HG02852 (cell line): ENCODE data around the gene FRMD4A.

Experiments used
- ATAC-seq: cut with Tn5 transposase; IDR thresholded peaks from one replicate; pipeline ENCODE4 v1.9.1; 2021; ENCODE audit warnings: mild to moderate bottlenecking, moderate library complexity; ENCODE audit not compliant: unreplicated experiment

FRMD4A gene

DNA sequence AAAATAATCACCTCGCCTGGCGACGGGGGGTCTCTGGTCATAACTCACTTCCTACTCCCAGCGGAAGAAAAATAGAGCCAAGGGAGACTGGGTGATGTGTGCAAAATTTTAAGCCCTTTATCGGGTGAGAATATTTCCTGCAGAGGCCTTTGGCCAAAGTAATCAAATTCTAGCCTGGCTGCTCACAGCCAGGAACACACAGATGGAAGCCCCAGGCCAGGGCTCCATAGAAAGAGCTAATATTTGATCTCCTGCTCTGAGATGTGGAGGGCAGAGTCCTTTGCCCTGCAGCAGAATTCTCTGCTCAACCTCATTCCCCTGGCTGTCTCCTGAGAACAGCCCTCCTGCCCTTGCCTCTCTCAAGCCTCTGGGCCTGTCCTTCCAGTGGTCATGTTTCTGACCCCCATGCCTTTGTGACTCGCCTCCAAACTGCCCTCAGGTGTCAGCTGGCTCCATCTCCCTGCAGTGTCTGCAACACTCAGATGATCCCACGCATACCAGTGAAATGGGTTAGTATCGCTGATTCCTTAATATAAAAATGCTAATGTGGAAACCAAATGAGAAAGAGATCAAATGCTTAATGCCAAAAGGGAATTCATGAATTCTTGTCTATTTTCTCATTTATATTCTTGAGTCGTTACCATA lies 34.5 kb downstream of the FRMD4A start:
- no peak for ATAC-seq

DNA sequence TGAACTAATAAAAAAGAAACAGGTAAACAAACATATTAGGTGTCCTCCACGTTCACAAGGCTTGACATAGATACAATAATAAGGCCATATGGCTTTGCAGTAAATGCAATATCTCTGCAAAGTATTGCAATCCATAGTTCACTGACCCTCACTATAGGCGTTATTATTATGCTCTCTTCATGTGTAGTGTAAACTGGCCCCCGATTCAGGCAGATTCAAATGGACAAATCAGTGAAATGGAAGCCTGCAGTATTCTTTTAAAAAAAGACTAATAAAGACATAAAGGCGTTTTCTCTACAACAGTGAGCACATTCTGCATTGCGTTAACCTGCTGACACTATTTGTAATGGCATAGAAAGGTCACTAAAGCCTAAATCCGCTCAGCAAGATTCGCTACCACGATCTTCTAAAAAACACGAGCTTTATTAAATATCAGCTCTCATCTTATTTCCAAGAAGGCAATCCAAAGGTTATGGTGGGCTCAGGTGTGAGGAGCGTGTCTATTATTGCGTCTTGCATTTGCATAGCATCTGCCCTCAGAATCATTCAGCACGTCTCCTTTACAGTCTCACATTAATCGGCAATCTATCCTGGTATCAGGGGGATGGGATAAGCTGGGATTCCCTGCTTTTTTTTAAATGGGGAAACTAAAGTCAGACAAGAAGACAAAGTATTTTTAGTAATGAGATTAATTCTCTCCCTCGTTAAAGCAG lies 36.2 kb downstream of the FRMD4A start:
- no peak for ATAC-seq

DNA sequence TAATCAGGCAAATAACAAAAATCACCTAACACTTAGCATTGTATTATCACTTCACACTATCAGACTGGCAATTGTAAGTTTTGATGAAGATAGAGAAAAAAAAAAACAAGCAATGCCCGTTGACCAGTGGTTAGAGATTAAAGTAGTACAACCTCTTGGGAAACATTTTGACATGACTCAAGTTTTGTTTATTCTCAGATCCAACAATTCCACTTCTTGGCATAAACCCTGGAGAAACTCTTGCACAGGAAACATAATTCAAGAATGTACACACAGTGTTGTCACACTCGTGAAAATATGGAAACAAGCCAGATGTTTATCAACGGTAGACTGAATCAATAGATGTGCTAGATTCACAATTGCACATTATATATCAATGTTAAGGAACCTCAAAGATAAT lies 37.2 kb downstream of the FRMD4A start:
- no peak for ATAC-seq

DNA sequence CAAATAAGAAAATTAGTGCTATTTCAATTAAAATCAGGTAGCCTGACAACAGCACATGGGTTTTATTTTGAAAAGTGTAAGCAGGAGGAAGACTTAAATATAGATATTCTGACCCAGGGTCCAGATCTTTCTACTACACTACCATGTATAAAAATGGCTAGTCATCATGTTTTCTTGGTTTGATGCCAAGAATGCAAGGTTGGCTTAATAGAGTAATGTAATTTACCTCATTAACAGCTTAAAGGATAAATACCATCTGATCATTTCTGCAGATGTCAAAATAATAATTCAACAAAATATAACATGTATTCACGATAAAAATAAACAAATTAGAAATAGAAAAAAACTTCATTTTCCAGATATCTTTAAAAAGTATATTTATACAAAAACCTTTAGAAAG lies 39.4 kb downstream of the FRMD4A start:
- ATAC-seq = no peak

DNA sequence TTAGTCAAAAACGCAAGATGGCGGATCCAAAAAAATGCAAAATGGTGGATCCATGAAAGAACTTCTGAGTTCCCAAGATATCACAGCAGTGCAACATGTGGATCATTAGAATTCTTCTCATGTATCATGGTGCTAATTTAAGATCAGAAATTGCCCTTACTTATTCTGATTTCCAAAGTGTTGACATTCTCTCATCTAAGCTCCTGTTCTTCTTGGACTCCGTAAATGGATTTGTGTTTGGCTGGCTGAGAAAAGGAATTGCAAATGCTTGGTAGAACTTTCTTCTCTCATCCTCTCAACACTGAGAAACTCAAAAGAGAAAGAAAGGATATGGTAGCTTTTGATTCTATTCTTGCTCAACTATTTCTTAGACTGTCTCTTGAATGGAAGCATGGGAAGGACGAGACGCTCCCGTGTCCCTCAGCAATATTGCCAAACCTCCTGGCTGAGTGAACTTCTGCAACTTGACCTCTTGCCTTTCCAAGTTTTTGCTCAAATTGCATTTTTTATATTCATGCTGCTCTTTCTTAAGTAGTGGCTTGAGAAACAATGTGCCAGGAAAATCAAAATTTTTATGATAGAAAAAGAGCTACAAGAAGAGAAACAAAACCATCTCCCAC lies 44.7 kb downstream of the FRMD4A start:
- no peak for ATAC-seq

DNA sequence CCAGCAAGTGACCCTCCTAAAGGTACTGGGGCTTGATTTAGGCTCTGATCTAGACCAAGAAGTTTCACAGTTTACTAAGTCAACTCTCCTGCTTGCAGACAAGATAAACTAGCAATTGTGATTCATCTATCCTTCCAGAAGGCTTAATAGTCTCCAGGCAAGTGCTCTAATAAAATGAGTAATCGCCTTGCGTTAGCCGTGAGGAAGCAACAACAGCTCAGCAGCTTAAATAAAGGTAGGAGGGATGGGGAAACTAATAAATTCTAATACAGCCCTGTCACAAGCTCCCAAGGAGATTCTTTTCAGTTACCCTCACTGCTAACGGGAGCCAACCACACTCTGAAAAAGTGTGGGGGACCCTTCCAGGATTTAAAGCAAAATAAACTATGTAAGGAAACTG lies 48.4 kb downstream of the FRMD4A start:
- no peak for ATAC-seq

DNA sequence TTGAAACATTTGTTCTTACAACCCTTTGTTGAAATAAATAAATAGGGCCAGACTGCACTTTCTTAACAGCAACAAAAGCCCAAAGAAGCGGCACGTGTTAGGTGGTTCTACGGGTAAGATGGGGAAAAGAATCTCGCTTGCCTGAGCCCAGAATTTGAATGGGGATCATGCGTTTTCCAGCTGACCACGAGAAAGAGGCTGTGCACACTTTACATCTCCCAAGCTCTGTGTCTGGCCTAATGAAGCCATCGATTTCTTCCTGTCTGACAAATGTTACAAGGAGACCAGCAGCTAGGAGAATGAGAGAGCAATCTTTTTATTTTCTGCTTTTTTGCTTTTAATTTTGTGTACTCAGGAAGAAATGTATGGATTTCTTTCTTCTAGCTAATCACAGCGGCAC lies 52.2 kb downstream of the FRMD4A start:
- no peak for ATAC-seq

DNA sequence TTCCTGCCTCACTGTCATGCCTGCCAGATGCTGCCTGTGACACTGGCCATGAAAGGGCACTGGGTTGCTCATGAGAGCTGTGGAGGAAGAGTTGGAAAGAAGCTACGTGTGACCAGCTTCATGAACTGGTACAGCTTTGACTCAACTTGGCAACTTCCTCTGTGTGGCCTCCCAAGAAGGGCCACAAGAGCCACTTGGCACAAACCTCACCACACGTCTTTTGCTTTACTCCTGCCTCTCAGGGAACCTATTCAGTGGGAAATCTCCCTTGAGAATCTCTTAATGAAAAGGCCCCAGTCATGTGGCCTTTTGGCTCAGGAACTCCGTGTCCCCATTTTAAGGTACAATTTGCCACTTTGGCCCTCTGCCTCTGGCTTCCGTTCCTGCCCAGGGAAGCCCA lies 54.5 kb downstream of the FRMD4A start:
- ATAC-seq = no peak

DNA sequence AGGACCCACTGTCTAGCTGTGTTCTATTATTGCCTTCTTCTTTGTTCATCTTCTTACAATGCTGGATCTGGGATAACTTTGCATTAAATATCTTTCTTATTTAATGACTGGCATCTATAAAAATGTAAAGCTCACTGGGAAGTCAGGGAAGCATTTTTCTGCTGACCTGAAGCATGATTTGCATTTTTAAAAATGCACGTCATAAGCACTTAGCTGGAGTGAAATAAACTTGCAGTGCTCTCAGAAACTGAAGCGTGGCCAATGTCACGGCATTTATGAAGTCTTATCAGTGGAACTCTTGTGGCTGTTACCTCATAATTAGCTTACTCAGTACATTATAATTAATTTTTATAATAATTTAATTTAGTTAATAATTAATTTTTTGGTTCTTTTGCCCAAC lies 59.1 kb downstream of the FRMD4A start:
- no peak for ATAC-seq

DNA sequence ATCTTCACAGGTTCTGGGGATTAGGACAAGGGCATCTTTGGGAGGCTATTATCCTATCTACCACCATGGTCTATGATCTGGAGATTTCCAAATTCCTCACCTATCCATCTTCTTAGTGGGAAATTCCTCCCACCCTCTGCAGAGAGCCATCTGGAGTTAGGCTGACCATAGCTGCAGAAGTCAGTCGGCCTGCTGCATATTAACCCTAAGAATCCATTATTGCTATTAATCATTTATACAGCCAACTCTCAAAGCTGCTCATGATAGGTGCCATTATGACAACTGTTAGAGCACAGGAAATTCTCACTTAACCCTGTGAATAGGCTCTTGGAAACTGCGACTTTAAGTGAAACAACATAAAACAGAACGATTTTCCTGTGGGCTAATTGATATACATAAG lies 60.4 kb downstream of the FRMD4A start:
- no peak for ATAC-seq

DNA sequence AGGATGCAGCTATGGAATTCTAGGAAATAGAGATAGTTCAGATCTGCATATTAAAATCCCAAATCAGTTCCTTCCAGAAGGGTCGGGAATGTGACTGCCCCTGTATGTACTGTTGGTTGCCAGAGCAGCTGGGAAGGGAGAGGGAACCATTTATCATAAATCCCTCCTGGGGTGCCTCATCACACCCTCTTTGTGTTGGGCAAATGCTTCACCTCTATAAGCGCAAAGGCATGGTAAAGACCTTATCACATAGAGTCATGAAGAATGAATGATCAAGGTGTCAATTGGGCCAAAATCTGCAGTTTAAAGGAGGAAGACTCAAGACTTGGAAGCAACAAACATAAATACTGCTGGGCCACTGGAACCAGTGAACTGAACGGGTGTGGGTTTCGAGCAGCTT lies 65.0 kb downstream of the FRMD4A start:
- ATAC-seq = no peak

DNA sequence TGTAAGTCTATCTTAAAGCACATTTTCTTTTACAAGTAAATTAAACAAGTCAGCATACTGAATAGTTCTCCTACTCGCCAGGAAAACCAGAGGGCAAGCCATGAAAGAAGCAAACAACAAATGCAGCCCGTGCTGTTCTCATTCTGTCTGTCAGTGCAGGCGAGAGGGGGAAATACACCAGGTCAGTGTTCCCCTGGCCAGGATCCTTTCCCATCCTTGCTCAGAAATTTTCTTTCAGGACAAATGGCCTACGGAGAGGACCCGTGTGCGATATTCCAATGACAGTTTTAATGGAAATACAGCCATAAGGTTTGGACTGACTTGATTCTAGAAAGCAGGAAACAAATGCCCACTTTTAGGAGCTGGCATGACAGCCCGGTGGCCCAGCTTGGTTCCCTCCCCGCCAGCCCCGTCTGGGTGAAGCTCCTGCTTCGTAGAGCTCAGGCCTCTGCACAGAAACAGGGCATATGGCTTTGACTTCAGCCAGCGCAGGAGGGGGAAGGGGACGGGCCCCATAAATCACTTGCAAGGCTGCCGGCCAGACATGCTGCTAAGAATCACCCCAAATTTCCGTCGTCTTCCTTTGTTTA lies 67.8 kb downstream of the FRMD4A start:
- no peak for ATAC-seq

DNA sequence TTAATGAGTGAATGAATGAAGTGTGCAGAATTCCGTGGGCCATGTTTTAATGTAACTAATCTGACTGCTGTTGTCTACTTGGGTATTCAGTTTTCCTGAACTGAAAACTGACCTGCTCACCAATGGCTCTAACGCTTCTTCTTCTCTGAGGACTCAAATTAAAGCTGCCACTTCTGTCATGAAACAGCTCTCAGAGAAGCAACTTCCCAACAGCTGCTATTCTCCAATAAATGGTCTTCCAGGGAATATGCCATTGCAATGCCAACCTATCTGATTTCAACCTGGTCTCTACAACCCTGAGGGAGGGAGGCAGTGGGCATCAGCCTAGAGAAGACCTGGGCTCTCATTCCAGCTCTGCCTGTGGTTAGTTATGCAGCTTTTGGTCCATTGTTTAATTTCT lies 69.4 kb downstream of the FRMD4A start:
- ATAC-seq = no peak

DNA sequence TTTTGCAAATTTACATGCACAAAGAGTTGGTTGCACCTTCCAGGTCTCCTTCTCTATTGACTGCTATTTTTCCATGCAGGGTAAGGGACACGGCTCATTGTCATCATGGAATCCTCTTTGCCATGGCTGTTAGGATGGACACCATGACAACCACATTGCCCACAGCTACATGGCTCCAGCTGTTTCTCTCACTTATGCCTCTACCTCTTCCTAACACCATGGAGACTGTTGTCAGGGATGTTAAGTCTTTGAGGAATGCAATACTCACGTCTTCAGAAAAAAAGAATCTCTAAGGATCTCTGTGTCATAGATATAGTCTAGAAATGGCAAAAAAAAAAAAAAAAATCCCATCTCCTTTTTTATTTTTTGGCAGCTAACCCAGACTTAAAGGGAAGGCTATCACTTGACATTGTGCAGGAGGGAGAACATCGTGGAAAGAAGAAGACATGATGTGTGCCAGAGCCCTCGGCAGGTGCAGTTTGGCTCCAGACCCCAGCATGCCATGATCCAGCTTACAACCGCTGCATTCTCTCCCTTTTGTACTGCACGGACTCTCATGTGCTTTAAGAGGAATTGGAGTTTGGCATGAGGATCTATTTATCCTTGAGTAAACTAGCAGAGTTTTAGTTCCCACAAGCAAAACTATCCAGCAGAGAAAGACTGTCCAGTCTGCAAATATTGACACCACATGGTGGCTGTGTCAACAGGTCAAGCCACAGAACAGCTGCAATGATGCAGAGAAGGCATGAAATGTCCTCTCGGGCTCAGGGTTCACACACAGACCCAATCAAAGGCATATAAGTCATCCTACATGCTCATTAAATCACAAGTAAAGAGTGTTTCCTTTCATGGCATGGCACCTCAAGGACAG lies 70.8 kb downstream of the FRMD4A start:
- no peak for ATAC-seq

DNA sequence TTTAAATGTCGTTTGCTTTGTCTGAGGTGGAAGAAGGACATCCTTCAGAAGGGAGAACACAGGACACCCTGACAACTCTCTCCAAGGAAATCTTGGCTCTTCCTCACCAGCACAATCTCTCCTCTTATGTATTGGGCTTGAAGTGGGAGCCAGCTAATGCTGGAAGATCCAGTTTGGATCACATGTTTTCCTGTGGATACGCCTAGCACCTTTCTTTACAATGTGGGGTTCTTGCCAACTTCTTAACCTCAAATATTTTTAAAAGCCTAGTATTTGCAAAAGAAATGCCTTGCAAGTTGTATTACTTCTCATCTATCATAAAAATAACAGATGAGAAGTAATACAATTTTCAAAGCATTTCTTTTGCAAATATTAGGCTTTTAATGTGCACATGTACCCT lies 76.4 kb downstream of the FRMD4A start:
- ATAC-seq = no peak

DNA sequence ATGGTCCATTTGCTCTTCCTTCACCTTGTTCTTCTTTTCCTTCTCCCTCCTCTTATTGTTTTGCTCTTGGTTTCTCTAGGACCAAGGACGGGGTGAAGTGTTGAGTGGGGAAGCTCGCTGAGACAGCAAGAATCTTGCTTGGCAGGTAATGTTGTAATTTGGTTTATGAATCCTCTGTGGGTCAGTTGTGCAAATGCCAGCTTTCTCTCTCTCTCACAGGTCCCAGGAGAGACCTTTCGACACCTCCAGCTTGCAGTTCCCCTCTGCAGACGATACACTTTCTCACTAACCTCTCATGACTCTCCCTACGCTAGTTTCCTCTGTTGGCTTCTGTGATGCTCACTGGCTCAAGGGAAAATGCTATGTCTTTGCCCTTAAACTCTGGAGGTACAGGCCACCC lies 77.0 kb downstream of the FRMD4A start:
- no peak for ATAC-seq

DNA sequence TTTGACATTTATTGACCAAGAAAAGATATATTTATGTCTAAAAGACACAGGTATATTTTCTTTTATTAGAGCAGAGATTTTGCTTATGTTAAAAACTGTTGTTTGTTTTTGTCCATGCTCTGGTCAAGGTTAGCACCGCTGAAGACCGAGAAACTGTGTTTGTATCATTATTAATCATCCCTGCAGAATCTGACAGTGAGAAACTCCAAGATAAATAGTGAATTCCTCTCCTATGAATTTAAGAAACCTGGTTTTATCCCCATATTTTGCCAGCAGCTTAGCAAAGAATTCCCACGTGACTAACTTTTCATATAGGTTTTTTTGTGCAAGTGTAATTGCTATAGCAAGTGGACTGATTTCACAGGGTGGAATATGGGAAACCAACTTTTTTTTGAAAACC lies 77.6 kb downstream of the FRMD4A start:
- ATAC-seq = no peak

DNA sequence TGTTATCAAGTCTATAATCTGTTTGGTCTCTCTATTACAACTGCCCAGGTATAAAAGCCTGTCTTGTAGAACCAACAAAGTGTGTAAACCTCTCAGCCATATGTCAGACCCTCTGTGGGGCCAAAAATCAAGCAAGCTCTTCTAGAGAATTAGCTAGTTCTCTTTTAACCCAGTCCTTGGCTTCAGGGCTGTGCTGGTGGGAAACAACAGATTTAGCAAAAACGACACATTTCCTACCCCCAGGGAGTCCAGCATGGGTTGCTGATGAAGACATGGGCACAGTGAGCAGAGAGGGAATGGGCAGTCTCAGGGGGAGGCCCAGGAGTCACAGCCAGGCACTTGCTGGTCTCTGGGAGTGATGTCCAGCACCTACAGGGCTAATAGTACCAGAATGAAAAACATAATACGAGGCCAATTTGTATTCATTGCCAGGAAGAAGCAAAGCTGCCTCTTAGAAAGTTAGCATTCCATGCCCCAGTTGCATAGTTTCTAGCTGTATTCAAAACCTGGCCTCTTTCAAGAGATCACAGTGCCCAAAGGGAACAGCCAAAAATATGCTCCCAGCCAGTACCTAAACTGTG lies 80.1 kb downstream of the FRMD4A start:
- ATAC-seq = no peak

DNA sequence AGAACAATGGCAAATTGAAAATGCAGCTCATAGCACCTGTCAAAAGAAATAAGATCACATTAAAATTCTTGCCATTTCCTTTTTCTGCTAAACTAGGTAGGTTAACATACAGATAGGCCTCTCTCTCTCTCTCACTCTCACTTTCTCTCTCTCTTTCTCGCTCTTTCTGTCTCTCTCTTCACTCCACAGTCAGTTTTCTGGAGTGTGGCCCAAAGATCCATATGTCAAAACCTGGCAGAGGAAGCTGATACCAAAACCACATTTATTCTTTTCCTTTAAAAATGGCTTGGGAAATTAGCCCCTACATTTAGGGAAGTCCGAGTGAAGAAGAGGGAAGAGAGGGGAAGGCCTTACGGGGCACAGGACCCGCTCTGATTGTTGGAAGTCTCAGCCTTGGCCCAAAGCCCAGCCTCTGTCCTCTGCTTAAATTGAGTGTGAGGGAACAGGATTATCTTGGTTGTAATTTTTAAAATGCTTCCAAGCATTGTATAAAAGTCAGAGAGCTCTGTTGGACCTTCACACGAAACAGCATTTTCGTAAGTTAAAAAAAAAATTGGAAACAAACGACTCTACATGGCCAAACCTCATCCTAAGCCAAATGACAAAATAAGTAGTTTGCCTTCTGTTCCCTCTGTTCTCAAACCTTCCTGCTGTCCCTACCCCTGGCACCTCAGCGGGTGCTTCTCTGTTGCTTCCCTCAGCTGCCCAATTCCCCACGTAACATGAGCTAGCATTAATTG lies 83.2 kb downstream of the FRMD4A start:
- ATAC-seq = no peak

DNA sequence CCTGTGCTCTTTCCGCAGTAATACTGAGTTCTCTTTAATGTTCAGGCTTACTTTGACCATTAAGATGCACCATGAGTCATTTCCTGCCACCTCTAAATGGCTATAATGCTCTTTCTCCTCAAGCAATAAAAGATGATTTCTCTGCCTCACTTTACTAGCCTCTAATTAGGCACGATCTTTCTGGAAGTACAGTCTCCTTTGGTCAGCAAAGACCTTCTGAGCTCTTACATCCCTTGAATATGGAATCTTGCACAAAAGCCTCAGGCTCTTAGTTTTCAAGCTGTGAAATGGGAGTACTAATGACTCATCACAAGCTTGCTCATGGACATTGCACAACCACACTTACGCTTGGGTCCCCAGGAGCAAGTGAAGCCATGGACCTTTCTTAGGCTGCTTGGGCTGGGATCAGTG lies 85.9 kb downstream of the FRMD4A start:
- no peak for ATAC-seq
